Esophagus squamous epithelium (tissue), 5 donors: ENCODE measurements around the gene TM9SF3. TPM values are rescaled to one million over a fixed set of nuclear protein-coding genes. Genes with fewer than 3 reads are reported as not detected.
A peak's percentile ranks its signal among the peaks of the same experiment; 100 is the strongest.
"Not testable (repeated sequence)": the region's sequence is repeated elsewhere in the genome, so short reads cannot be mapped to it uniquely, and the experiment has no call there.

Experiments used
- DNase-seq: peaks from one replicate; lab custom pipeline; 2025; lab: John Stamatoyannopoulos, UW
- H3K27ac ChIP-seq, 4 donors: fragments of 200-600 bp; sonication (generic); one replicate each; pipeline ENCODE4 v1.5.1; 2016 to 2019; ENCODE audit warnings: mild to moderate bottlenecking in 1 of 4
- H3K27me3 ChIP-seq, 4 donors: fragments of 200-600 bp; sonication (generic); 1 replicate in 3 of 4; 2 replicates in 1 of 4; pipeline versions ENCODE4 v1.5.1 to v1.6.0; 2017 to 2021; ENCODE audit warnings: antibody characterized with exemption in 1 of 4
- H3K36me3 ChIP-seq, 3 donors: fragments of 200-600 bp; sonication (generic); one replicate each; pipeline ENCODE4 v1.5.1; 2016 to 2019
- H3K4me1 ChIP-seq, 3 donors: fragments of 200-600 bp; sonication (generic); one replicate each; pipeline ENCODE4 v1.5.1; 2017 to 2019
- H3K4me3 ChIP-seq, 4 donors: fragments of 200-600 bp; sonication (generic); 1 replicate in 3 of 4; 2 replicates in 1 of 4; pipeline ENCODE4 v1.5.1; 2016 to 2019; ENCODE audit warnings: mild to moderate bottlenecking in 2 of 4, moderate library complexity in 1 of 4
- H3K9me3 ChIP-seq, 3 donors: fragments of 200-600 bp; sonication (generic); one replicate each; pipeline ENCODE4 v1.5.1; 2016 to 2019
- POLR2A ChIP-seq, 4 donors: fragments of 450-650 bp; IDR thresholded peaks; one replicate each; pipeline ENCODE4 v1.6.1; 2017; ENCODE audit warnings: antibody characterized with exemption in 4 of 4, mild to moderate bottlenecking in 4 of 4, moderate library complexity in 3 of 4
- WGBS, 2 donors: methylation state at CpG; one replicate each; pipeline ENCODE4 v1.1.5; 2018; 5-methylcytosine and 5-hydroxymethylcytosine counted together
- intact Hi-C: fragments of 100-400 bp; cut with DNase I; formaldehyde crosslinking; loops from one replicate; pipeline ENCODE4 v1.15.0; 2022
- total RNA-seq, 4 donors: library from RNA; depleted of rRNA; stranded (reverse); fragments of >200 nt; gene quantifications; one replicate each; pipeline ENCODE4 v1.1.0, GENCODE V29; 2016
- TF ChIP-seq, protein P1 (sequence below), 6 experiments: fragments of 450-650 bp in 4 of 6; fragments of 200-600 bp in 2 of 6; sonication (generic) in 2 of 6; IDR thresholded peaks; one replicate each; pipeline ENCODE4 v1.5.1; 2016 to 2019; ENCODE audit warnings: antibody characterized with exemption in 6 of 6, mild to moderate bottlenecking in 4 of 6, moderate library complexity in 4 of 6
- donor health status: DM: yes; HTN: yes; CAD: no.

The TM9SF3 gene
- total RNA-seq, 4 donors from 2014 or later = 36.7 to 86.4 (median 72.4) TPM

DNA sequence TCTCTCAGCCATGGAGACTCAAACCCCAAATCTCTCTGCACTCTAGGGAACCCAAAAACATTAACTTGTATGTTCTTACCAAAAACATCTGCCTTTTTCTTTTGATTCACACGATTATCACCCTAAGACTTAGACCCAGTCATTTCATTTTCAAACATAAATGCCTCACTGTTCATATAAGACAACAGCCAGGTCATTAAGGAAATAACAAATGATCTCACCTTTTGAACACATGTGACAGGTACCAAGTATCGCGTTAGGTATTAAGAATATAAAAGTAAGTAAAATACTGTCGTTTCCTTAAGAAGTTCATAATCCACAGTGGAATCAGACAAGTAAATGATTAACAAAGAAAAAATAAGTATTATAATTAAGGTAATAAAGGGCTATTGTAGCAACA lies 8.8 kb downstream of the TM9SF3 start:
- 74 to 76% methylated on average over 4 of the region's 4 CpGs for WGBS, 2 donors
- H3K9me3 ChIP-seq = no peaks in the 10 kb centered on the region
- H3K4me3 ChIP-seq = no peak overlapping the region
- peaks cover 0 to 7% (median 0%) of the 10 kb centered on the region in 3 donors for H3K36me3 ChIP-seq
- TF ChIP-seq, protein P1, sequence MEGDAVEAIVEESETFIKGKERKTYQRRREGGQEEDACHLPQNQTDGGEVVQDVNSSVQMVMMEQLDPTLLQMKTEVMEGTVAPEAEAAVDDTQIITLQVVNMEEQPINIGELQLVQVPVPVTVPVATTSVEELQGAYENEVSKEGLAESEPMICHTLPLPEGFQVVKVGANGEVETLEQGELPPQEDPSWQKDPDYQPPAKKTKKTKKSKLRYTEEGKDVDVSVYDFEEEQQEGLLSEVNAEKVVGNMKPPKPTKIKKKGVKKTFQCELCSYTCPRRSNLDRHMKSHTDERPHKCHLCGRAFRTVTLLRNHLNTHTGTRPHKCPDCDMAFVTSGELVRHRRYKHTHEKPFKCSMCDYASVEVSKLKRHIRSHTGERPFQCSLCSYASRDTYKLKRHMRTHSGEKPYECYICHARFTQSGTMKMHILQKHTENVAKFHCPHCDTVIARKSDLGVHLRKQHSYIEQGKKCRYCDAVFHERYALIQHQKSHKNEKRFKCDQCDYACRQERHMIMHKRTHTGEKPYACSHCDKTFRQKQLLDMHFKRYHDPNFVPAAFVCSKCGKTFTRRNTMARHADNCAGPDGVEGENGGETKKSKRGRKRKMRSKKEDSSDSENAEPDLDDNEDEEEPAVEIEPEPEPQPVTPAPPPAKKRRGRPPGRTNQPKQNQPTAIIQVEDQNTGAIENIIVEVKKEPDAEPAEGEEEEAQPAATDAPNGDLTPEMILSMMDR (IDR thresholded peaks at IDR 0.05) = no peak
- no peak for TF ChIP-seq POLR2A (IDR thresholded peaks at IDR 0.05)
- peaks cover 5 to 72% (median 11%) of the 10 kb centered on the region in 3 donors for H3K4me1 ChIP-seq
- H3K27me3 ChIP-seq = no peaks in the 10 kb centered on the region
- intact Hi-C loops = no loop called here
- peak overlapping the region in 3 of 4 donors; percentile 12 to 50 (median 48) for H3K27ac ChIP-seq
- no peak for DNase-seq

DNA sequence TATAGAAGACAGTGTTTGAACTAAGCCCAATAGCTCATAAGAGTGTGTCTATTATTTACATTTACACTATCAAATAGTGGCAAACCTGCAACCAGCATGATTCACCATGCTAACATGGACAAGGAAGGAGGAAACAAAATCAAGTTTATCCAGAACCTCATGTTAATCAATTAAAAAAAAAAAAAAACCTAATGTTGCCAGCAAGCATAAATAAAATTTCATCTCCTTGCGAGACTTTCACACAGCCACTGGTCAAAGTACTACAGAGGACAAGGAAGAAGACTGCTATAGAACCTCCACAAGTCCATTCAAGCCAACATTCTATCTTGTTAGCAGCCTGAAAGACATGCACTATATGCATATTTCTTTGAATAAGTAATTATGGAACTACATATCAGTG lies 9.7 kb downstream of the TM9SF3 start:
- DNase-seq = no peak
- TF ChIP-seq POLR2A (IDR thresholded peaks at IDR 0.05) = no peak
- TF ChIP-seq, protein P1 (IDR thresholded peaks at IDR 0.05) = no peak
- no peak overlapping the region for H3K4me3 ChIP-seq
- H3K4me1 ChIP-seq = peaks cover 5 to 63% (median 5%) of the 10 kb centered on the region in 3 donors
- peaks cover 0 to 7% (median 0%) of the 10 kb centered on the region in 3 donors for H3K36me3 ChIP-seq
- intact Hi-C loops = no loop called here
- no peaks in the 10 kb centered on the region for H3K9me3 ChIP-seq
- no peaks in the 10 kb centered on the region for H3K27me3 ChIP-seq
- H3K27ac ChIP-seq = peak overlapping the region in 2 of 4 donors; percentile 21 to 50
- 73% methylated on average over 1 of the region's 1 CpG for WGBS, 2 donors

DNA sequence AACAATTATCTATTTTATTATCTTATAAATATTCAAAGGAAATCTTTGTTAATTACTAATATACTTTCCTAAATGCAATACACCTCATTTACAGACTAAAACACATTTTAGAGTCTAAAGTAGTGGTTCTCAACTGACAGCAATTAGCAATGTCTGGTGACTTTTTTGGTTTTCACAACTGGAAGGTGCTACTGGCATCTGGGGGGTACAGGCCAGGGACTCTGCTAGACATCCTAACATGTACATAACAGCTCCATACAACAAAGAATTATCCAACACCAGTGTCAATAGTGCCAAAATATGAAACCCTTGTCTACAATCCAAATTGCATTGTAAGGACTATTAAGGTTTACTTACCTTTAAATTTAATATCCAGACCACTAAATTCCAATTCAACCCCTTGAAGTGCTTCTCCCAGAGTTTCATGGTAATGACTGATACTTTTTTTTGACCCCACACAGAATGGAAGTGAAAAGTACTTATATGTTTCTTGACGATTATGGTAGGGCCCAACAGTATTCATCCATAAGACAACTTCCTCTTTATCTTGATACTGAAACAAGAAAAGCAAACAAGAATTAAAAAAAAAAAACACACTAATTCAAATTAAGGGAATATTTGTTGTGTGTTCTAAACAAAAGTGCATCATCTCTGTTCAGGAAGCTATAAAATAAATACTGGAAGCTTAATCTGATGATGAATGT lies 10.4 kb downstream of the TM9SF3 start:
- peaks cover 5 to 63% (median 9%) of the 10 kb centered on the region in 3 donors for H3K4me1 ChIP-seq
- H3K9me3 ChIP-seq = no peaks in the 10 kb centered on the region
- no peak for DNase-seq
- WGBS, 2 donors = 50 to 56% methylated on average over 1 of the region's 1 CpG
- TF ChIP-seq, protein P1 (IDR thresholded peaks at IDR 0.05) = no peak
- TF ChIP-seq POLR2A (IDR thresholded peaks at IDR 0.05) = no peak
- no peaks in the 10 kb centered on the region for H3K27me3 ChIP-seq
- H3K27ac ChIP-seq = peak overlapping the region in 1 of 4 donors; percentile 50
- intact Hi-C loops = no loop called here
- H3K4me3 ChIP-seq = no peak overlapping the region
- H3K36me3 ChIP-seq = peaks cover 0 to 11% (median 0%) of the 10 kb centered on the region in 3 donors

DNA sequence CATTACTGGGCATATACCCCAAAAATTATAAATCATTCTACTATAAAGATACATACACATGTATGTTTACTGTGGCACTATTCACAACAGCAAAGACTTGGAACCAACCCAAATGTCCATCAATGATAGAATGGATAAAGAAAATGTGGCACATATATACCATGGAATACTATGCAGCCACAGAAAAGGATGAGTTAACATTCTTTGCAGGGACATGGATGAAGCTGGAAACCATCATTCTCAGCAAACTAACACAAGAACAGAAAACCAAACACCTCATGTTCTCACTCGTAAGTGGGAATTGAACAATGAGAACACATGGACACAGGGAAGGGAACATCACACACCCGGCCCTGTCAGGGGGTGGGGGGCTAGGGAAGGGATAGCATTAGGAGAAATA lies 12.2 kb downstream of the TM9SF3 start:
- H3K4me3 ChIP-seq, H3K27ac ChIP-seq, H3K9me3 ChIP-seq, H3K27me3 ChIP-seq, intact Hi-C loops, DNase-seq: not testable (repeated sequence)
- WGBS, 2 donors = 85 to 100% methylated on average over 2 of the region's 2 CpGs
- Histone ChIP-seq H3K4me1 (peaks cover 5 to 44% (median 9%) of the 10 kb centered on the region in 3 donors), H3K36me3 (peaks cover 0 to 19% (median 0%) of the 10 kb centered on the region in 3 donors)

GRCh38 chr10:96573036-96573435 lies 13.8 kb downstream of the TM9SF3 start:
- intact Hi-C loops = no loop called here
- TF ChIP-seq, protein P1 (IDR thresholded peaks at IDR 0.05) = no peak
- WGBS, 2 donors = 84 to 86% methylated on average over 5 of the region's 5 CpGs
- no peak overlapping the region for H3K27ac ChIP-seq
- no peak overlapping the region for H3K4me3 ChIP-seq
- H3K4me1 ChIP-seq = peaks cover under 1 to 35% (median 8%) of the 10 kb centered on the region in 3 donors
- H3K9me3 ChIP-seq = no peaks in the 10 kb centered on the region
- no peaks in the 10 kb centered on the region for H3K27me3 ChIP-seq
- H3K36me3 ChIP-seq = peaks cover 0 to 28% (median 0%) of the 10 kb centered on the region in 3 donors
- no peak for DNase-seq
